ENCODE results near the gene VPS41. TPM values are rescaled to one million over a fixed set of nuclear protein-coding genes. Genes with fewer than 3 reads are reported as not detected.

VPS41 gene
- total and polyA plus RNA-seq, 2 of the 13 experiments (the other 11 are each of a cell fraction or from before 2014, with no cell fraction given): 12.1 to 43.4 TPM

DNA sequence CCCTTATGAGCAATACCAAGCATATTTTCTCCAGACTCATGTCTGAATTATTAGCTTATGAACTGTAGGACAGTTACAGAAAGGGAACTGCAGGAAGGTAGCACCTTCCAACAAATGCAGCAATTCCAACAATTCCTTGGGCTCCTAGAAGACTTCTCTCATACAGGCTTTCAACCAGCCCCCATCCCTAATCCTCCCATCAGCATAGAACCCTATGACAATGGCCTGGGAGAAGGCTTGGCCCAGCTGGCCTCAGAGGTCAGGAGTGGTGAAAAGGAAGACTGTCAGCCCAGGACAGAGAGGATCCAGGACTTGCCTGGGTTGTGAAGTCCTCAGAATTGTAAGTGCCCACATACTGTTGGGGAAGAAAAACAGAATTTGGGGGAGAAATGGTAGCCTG lies 5.9 kb downstream of the VPS41 start:
- Histone ChIP-seq H3K27me3 (ENCODE audit: control insufficient read depth in 1 of 2, insufficient read depth in 2 of 2, low read length in 2 of 2) (no peaks in the 10 kb centered on the region), H3K27ac (ENCODE audit: extremely low read length, insufficient read depth, low read length) (no peak overlapping the region), H3K4me1 (ENCODE audit: insufficient read depth, low read length) (peaks cover 12% of the 10 kb centered on the region), H3K36me3 (replicated peaks in 1 of 2; ENCODE audit: control insufficient read depth in 1 of 2, insufficient read depth in 2 of 2, low read length in 2 of 2) (no peaks in the 10 kb centered on the region), H4K20me1 (ENCODE audit: insufficient read depth, low read length) (no peaks in the 10 kb centered on the region), H3K9me3 (ENCODE audit: low read length) (no peaks in the 10 kb centered on the region), H3K79me2 (ENCODE audit: insufficient read depth, low read length) (peaks cover 2% of the 10 kb centered on the region), H2AFZ (ENCODE audit: low read length) (no peak overlapping the region), H3K9ac (ENCODE audit: insufficient read depth, low read depth, low read length) (no peak overlapping the region), H3K4me2 (ENCODE audit: low read depth, low read length) (no peak overlapping the region), H3K4me3 (replicated peaks in 1 of 3; ENCODE audit: insufficient read depth in 1 of 3, low read depth in 2 of 3, low read length in 3 of 3) (no peak overlapping the region)
- in situ Hi-C loops (cut with HindIII; ENCODE audit: extremely low pct_ligation_motif_present, low pct_unique_long_range_greater_than_20kb): no loop called here
- no TSS peak for BruUV-seq (replicated peaks)
- ChIA-PET CTCF (ENCODE audit: low intra/inter-chr PET ratio, low total read pairs) (no interaction called here), POLR2A (no interaction called here)
- TF ChIP-seq ZNF383 (CRISPR knock-in tag; IDR thresholded peaks at IDR 0.05; ENCODE audit: borderline replicate concordance): no peak
- no peak for TF ChIP-seq ZNF317 (CRISPR knock-in tag; IDR thresholded peaks at IDR 0.05)
- no peak for TF ChIP-seq ZNF30 (CRISPR knock-in tag; IDR thresholded peaks at IDR 0.05)
- TF ChIP-seq TAF15 (IDR thresholded peaks at IDR 0.05; ENCODE audit: low read depth, low read length, poor library complexity, severe bottlenecking): no peak
- TF ChIP-seq SKI (IDR thresholded peaks at IDR 0.05; ENCODE audit: partially characterized antibody): no peak
- no peak for TF ChIP-seq ATF7 (IDR thresholded peaks at IDR 0.05)
- TF ChIP-seq ATF7 (CRISPR knock-in tag; IDR thresholded peaks at IDR 0.05): no peak
- TF ChIP-seq SMYD3 (CRISPR knock-in tag; IDR thresholded peaks at IDR 0.05): no peak
- TF ChIP-seq KLF12 (CRISPR knock-in tag; IDR thresholded peaks at IDR 0.05; ENCODE audit: borderline replicate concordance): no peak
- TF ChIP-seq ZFP62 (CRISPR knock-in tag; IDR thresholded peaks at IDR 0.05): no peak
- TF ChIP-seq CHD2 (IDR thresholded peaks at IDR 0.05; ENCODE audit: low read depth, low read length): no peak
- TF ChIP-seq, protein P1, sequence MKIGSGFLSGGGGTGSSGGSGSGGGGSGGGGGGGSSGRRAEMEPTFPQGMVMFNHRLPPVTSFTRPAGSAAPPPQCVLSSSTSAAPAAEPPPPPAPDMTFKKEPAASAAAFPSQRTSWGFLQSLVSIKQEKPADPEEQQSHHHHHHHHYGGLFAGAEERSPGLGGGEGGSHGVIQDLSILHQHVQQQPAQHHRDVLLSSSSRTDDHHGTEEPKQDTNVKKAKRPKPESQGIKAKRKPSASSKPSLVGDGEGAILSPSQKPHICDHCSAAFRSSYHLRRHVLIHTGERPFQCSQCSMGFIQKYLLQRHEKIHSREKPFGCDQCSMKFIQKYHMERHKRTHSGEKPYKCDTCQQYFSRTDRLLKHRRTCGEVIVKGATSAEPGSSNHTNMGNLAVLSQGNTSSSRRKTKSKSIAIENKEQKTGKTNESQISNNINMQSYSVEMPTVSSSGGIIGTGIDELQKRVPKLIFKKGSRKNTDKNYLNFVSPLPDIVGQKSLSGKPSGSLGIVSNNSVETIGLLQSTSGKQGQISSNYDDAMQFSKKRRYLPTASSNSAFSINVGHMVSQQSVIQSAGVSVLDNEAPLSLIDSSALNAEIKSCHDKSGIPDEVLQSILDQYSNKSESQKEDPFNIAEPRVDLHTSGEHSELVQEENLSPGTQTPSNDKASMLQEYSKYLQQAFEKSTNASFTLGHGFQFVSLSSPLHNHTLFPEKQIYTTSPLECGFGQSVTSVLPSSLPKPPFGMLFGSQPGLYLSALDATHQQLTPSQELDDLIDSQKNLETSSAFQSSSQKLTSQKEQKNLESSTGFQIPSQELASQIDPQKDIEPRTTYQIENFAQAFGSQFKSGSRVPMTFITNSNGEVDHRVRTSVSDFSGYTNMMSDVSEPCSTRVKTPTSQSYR (CRISPR knock-in tag; IDR thresholded peaks at IDR 0.05; ENCODE audit: borderline replicate concordance): no peak
- TF ChIP-seq ZNF446 (CRISPR knock-in tag; IDR thresholded peaks at IDR 0.05): no peak
- no peak for TF ChIP-seq ZNF468 (CRISPR knock-in tag; IDR thresholded peaks at IDR 0.05)
- TF ChIP-seq ZSCAN21 (CRISPR knock-in tag; IDR thresholded peaks at IDR 0.05; ENCODE audit: borderline replicate concordance): no peak
- no peak for TF ChIP-seq MLLT10 (CRISPR knock-in tag; IDR thresholded peaks at IDR 0.05)
- FAIRE-seq (no peak), DNase-seq (ENCODE audit: low spot score) (no peak), ATAC-seq (no peak)
- intact Hi-C loops (cut with micrococcal nuclease; ENCODE audit: unreplicated experiment): no loop called here

Measured in HepG2 (cell line).